CD14-positive monocyte (primary cell): ENCODE measurements around the gene RAI14. TPM values are rescaled to one million over a fixed set of nuclear protein-coding genes. Genes with fewer than 3 reads are reported as not detected.

Experiments
- DNase-seq, 3 donors: peaks; one replicate each; pipeline ENCODE4 v3.0.0-alpha.2; 2011 to 2022
- H2AFZ ChIP-seq: 2 replicates; pipeline ENCODE4 v1.6.0; 2012; ENCODE audit warnings: mild to moderate bottlenecking, low read depth, low read length, inconsistent platforms; ENCODE audit not compliant: insufficient read depth, poor library complexity, severe bottlenecking
- H3K27ac ChIP-seq, 2 donors: 1 replicate in 1 of 2; 2 replicates in 1 of 2; pipeline ENCODE4 v1.5.1; 2012 to 2013; ENCODE audit warnings: low read length in 2 of 2, control low read depth in 1 of 2, inconsistent platforms in 1 of 2, low read depth in 1 of 2, mild to moderate bottlenecking in 1 of 2
- H3K27me3 ChIP-seq, 2 donors: one replicate each; pipeline versions ENCODE4 v1.6.0 to v1.6.1; 2011 to 2013; ENCODE audit warnings: low read length in 2 of 2; ENCODE audit not compliant: control insufficient read depth in 2 of 2, insufficient read depth in 2 of 2
- H3K36me3 ChIP-seq, 2 donors: replicated peaks in 1 of 2; 1 replicate in 1 of 2; 2 replicates in 1 of 2; pipeline versions ENCODE4 v1.5.1 to v1.6.1; 2012 to 2013; ENCODE audit warnings: low read length in 2 of 2, control low read depth in 1 of 2, inconsistent platforms in 1 of 2, mild to moderate bottlenecking in 1 of 2; ENCODE audit not compliant: insufficient read depth in 2 of 2, control insufficient read depth in 1 of 2
- H3K4me1 ChIP-seq, 2 donors: 1 replicate in 1 of 2; 2 replicates in 1 of 2; pipeline versions ENCODE4 v1.5.1 to v1.6.1; 2012 to 2013; ENCODE audit warnings: low read length in 2 of 2, control low read depth in 1 of 2, inconsistent platforms in 1 of 2, mild to moderate bottlenecking in 1 of 2, moderate library complexity in 1 of 2; ENCODE audit not compliant: insufficient read depth in 2 of 2, control insufficient read depth in 1 of 2
- H3K4me2 ChIP-seq: replicated peaks from 2 replicates; pipeline ENCODE3; 2012; ENCODE audit warnings: low read length, moderate library complexity, mild to moderate bottlenecking; ENCODE audit not compliant: poor library complexity, severe bottlenecking; ENCODE audit errors: extremely low read depth
- H3K4me3 ChIP-seq, 3 experiments: fragments of 200-600 bp in 1 of 3; sonication (generic) in 1 of 3; replicated peaks in 1 of 3; 1 replicate in 2 of 3; 2 replicates in 1 of 3; pipeline ENCODE4 v1.5.1; 2011 to 2013; ENCODE audit warnings: low read length in 3 of 3, mild to moderate bottlenecking in 3 of 3, control low read depth in 2 of 3, low read depth in 2 of 3, inconsistent platforms in 1 of 3, moderate library complexity in 1 of 3
- H3K79me2 ChIP-seq: 2 replicates; pipeline ENCODE4 v1.6.0; 2012; ENCODE audit warnings: mild to moderate bottlenecking, control low read depth, inconsistent platforms, low read length, moderate library complexity; ENCODE audit not compliant: insufficient read depth
- H3K9ac ChIP-seq: 2 replicates; pipeline ENCODE4 v1.6.0; 2017; ENCODE audit warnings: low read length, mild to moderate bottlenecking; ENCODE audit not compliant: insufficient read depth, poor library complexity, severe bottlenecking
- H3K9me3 ChIP-seq, 2 donors: replicated peaks in 1 of 2; 1 replicate in 1 of 2; 2 replicates in 1 of 2; pipeline versions ENCODE4 v1.5.1 to v1.6.1; 2012 to 2013; ENCODE audit warnings: low read length in 2 of 2, control low read depth in 1 of 2; ENCODE audit not compliant: control insufficient read depth in 1 of 2, insufficient read depth in 1 of 2
- H4K20me1 ChIP-seq: 2 replicates; pipeline ENCODE4 v1.6.0; 2012; ENCODE audit warnings: mild to moderate bottlenecking, low read length, control low read depth, moderate library complexity; ENCODE audit not compliant: insufficient read depth
- H3K27ac Mint-ChIP-seq, 7 donors: one replicate each; pipeline ENCODE4 v1.8.0; 2020; ENCODE audit warnings: mild to moderate bottlenecking in 7 of 7, mixed read lengths in 7 of 7, moderate library complexity in 6 of 7, inconsistent platforms in 2 of 7
- H3K27me3 Mint-ChIP-seq, 3 donors: one replicate each; pipeline ENCODE4 v1.8.0; 2021 to 2022; ENCODE audit warnings: low read depth in 3 of 3, mild to moderate bottlenecking in 3 of 3, mixed read lengths in 3 of 3, moderate library complexity in 3 of 3, inconsistent platforms in 1 of 3
- H3K36me3 Mint-ChIP-seq, 2 donors: one replicate each; pipeline ENCODE4 v1.8.0; 2020; ENCODE audit warnings: mixed read lengths in 2 of 2, inconsistent platforms in 1 of 2, mild to moderate bottlenecking in 1 of 2
- H3K4me1 Mint-ChIP-seq: one replicate; pipeline ENCODE4 v1.8.0; 2020; ENCODE audit warnings: mild to moderate bottlenecking, mixed read lengths
- H3K4me3 Mint-ChIP-seq, 2 donors: one replicate each; pipeline ENCODE4 v1.8.0; 2020; ENCODE audit warnings: mild to moderate bottlenecking in 2 of 2, mixed read lengths in 2 of 2, moderate library complexity in 1 of 2
- H3K9me3 Mint-ChIP-seq, 7 donors: one replicate each; pipeline ENCODE4 v1.8.0; 2020 to 2022; ENCODE audit warnings: mixed read lengths in 7 of 7, mild to moderate bottlenecking in 6 of 7, moderate library complexity in 6 of 7, inconsistent platforms in 2 of 7
- CTCF ChIP-seq: fragments of 200-600 bp; IDR thresholded peaks from one replicate; pipeline ENCODE4 v1.8.0; 2022; ENCODE audit warnings: antibody characterized with exemption, mild to moderate bottlenecking
- WGBS: methylation state at CpG from one replicate; pipeline ENCODE4 v1.1.5; 2013; ENCODE audit warnings: missing lambda C conversion rate; ENCODE audit not compliant: insufficient coverage; 5-methylcytosine and 5-hydroxymethylcytosine counted together
- intact Hi-C, 2 donors: fragments of 100-400 bp; cut with micrococcal nuclease; formaldehyde crosslinking; loops; one replicate each; pipeline versions ENCODE4 v1.15.0 to v1.15.1; 2023
- polyA plus RNA-seq, 3 donors: library from polyadenylated mRNA; depleted of rRNA in 1 of 3; unstranded in 2 of 3; stranded (reverse) in 1 of 3; fragments of 300-500 nt in 2 of 3; fragments of >200 nt in 1 of 3; fragmentation: Illumina TruSeq in 2 of 3; gene quantifications; 1 replicate in 2 of 3; 2 replicates in 1 of 3; pipeline ENCODE4 v1.2.3, GENCODE V29; 2012 to 2021

The RAI14 gene
- polyA plus RNA-seq, 3 donors, result 0.08 TPM; not detected in 2

- no peak overlapping the region for H3K4me3 Mint-ChIP-seq
- H3K27me3 Mint-ChIP-seq, result peaks cover 0 to 3% (median 2%) of the 10 kb centered on the region in 3 donors
- no CpG with 5 or more reads among the region's 1 CpG for WGBS
- H3K9me3 Mint-ChIP-seq, result peaks cover 0 to 3% (median 0%) of the 10 kb centered on the region in 7 donors
- Histone ChIP-seq H3K9ac (no peak overlapping the region), H3K4me1 (no peaks in the 10 kb centered on the region), H4K20me1 (no peaks in the 10 kb centered on the region), H3K9me3 (no peaks in the 10 kb centered on the region), H2AFZ (no peak overlapping the region), H3K79me2 (no peaks in the 10 kb centered on the region), H3K36me3 (no peaks in the 10 kb centered on the region), H3K27ac (no peak overlapping the region), H3K4me3 (no peak overlapping the region), H3K27me3 (peaks cover 0 to under 1% of the 10 kb centered on the region in 2 donors), H3K4me2 (no peak overlapping the region)
- no peaks in the 10 kb centered on the region for H3K4me1 Mint-ChIP-seq
- intact Hi-C loops, result no loop called here
- no peak for DNase-seq
- H3K36me3 Mint-ChIP-seq, result no peaks in the 10 kb centered on the region
- no peak for TF ChIP-seq CTCF
- no peak overlapping the region for H3K27ac Mint-ChIP-seq
Measured at GRCh38 chr5:34833090-34833489, 177.0 kb downstream of the RAI14 start.

DNA sequence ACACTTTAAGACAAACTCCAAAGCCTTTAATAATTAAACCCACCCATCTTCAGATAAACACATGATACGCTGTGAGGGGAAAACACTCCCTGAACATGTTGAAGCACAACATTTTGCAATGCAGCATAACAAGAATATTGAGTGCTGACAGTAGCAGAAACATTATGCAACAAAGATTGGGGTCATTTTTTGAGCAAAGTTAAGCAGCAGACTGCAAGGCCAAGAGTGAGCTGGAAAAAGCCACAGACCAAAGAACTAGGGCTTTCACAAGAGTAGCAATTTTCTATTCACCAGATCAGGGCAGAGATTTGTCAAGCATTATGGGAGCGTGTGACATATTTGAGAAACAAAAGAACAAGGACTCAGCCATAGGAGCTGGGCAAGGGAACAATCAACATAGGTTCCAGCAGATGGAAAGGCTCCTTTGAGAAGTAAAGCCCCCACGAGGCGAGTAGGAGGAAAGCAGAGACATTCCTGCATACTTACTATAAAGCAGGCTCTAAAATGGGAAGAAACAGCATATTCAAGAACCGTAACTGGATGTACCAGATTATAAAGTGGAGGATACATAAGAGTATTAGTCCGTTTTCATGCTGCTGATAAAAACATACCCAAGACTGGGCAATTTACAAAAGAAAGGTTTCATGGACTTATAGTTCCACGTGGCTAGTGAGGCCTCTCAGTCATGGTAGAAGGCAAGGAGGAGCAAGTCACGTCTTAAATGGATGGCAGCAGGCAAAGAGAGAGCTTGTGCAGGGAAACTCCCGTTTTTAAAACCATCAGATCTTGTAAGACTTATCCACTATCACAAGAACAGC lies 178.1 kb downstream of the RAI14 start:
- no peaks in the 10 kb centered on the region for H3K36me3 ChIP-seq
- no peak overlapping the region for H3K9ac ChIP-seq
- H3K9me3 ChIP-seq, result no peaks in the 10 kb centered on the region
- H3K27me3 Mint-ChIP-seq, result peaks cover 2 to 11% (median 7%) of the 10 kb centered on the region in 3 donors
- no peaks in the 10 kb centered on the region for H3K79me2 ChIP-seq
- TF ChIP-seq CTCF, result no peak
- no peak overlapping the region for H3K4me2 ChIP-seq
- H3K9me3 Mint-ChIP-seq, result peaks cover 0 to 3% (median 0%) of the 10 kb centered on the region in 7 donors
- H3K27ac ChIP-seq, result no peak overlapping the region
- intact Hi-C loops, result no loop called here
- H3K27ac Mint-ChIP-seq, result no peak overlapping the region
- peaks cover 0 to 9% of the 10 kb centered on the region in 2 donors for H3K27me3 ChIP-seq
- no peak overlapping the region for H3K4me3 Mint-ChIP-seq
- H3K4me1 ChIP-seq, result peaks cover 4 to 8% of the 10 kb centered on the region in 2 donors
- H3K4me1 Mint-ChIP-seq, result peaks cover 6% of the 10 kb centered on the region
- no peak for DNase-seq
- H3K4me3 ChIP-seq, result no peak overlapping the region
- no peaks in the 10 kb centered on the region for H3K36me3 Mint-ChIP-seq
- no peaks in the 10 kb centered on the region for H4K20me1 ChIP-seq
- 90% methylated on average over 2 of the region's 9 CpGs for WGBS
- no peak overlapping the region for H2AFZ ChIP-seq
